HG02870 (cell line): Measurements from ENCODE around the gene SUCLA2.

Source experiments
- ATAC-seq: cut with Tn5 transposase; IDR thresholded peaks from one replicate; pipeline ENCODE4 v1.9.1; 2021; ENCODE audit warnings: mild to moderate bottlenecking, moderate library complexity; ENCODE audit not compliant: unreplicated experiment

The SUCLA2 gene

GRCh38 chr13:47904241-47904640, 96.8 kb downstream of the SUCLA2 start:
- ATAC-seq, result no peak

- ATAC-seq, result no peak
Observed at GRCh38 chr13:47903836-47904235, 97.2 kb downstream of the SUCLA2 start.

GRCh38 chr13:47901441-47901840, 99.6 kb downstream of the SUCLA2 start:
- no peak for ATAC-seq

GRCh38 chr13:47898080-47898479, 103.0 kb downstream of the SUCLA2 start:
- no peak for ATAC-seq

GRCh38 chr13:47897411-47898050, 103.5 kb downstream of the SUCLA2 start:
- ATAC-seq, result no peak

GRCh38 chr13:47896546-47896945, 104.5 kb downstream of the SUCLA2 start:
- ATAC-seq, result no peak

- ATAC-seq, result no peak
Observed at GRCh38 chr13:47896111-47896510, 105.0 kb downstream of the SUCLA2 start.

GRCh38 chr13:47893527-47893926, 107.5 kb downstream of the SUCLA2 start:
- no peak for ATAC-seq
